Activated CD8-positive, alpha-beta T cell treated with anti-CD3 and anti-CD28 coated beads for 36 hours (primary cell): ENCODE results near the gene CORO2A. TPM values are rescaled to one million over a fixed set of nuclear protein-coding genes. Genes with fewer than 3 reads are reported as not detected.

ENCODE experiments used
- ATAC-seq: fragments of 200-7000 bp; cut with Tn5 transposase; one replicate; pipeline ENCODE4 v1.10.0; 2021; ENCODE audit warnings: mild to moderate bottlenecking, moderate library complexity
- CTCF ChIA-PET: fragments of 350-600 bp; sonication (Branson Sonifier 250); formaldehyde crosslinking; loops from one replicate; lab custom pipeline; 2021; ENCODE audit warnings: antibody characterized with exemption; lab: Charles Lee
- POLR2A ChIA-PET: fragments of 350-600 bp; sonication (Branson Sonifier 250); formaldehyde crosslinking; loops from one replicate; lab custom pipeline; 2021; ENCODE audit warnings: antibody characterized with exemption; lab: Charles Lee
- DNase-seq: peaks from one replicate; pipeline ENCODE4 v3.0.0-alpha.2; 2020
- H3K27ac Mint-ChIP-seq: one replicate; pipeline ENCODE4 v1.8.0; 2021; ENCODE audit warnings: mild to moderate bottlenecking, mixed read lengths
- H3K27me3 Mint-ChIP-seq: one replicate; pipeline ENCODE4 v1.8.0; 2021; ENCODE audit warnings: mixed read lengths
- H3K36me3 Mint-ChIP-seq: one replicate; pipeline ENCODE4 v1.8.0; 2021; ENCODE audit warnings: low read depth, mixed read lengths
- H3K4me1 Mint-ChIP-seq: one replicate; pipeline ENCODE4 v1.8.0; 2021; ENCODE audit warnings: low read depth, mixed read lengths
- H3K4me3 Mint-ChIP-seq: one replicate; pipeline ENCODE4 v1.8.0; 2021; ENCODE audit warnings: mild to moderate bottlenecking, moderate library complexity, mixed read lengths
- H3K9me3 Mint-ChIP-seq: one replicate; pipeline ENCODE4 v1.8.0; 2021; ENCODE audit warnings: mixed read lengths
- intact Hi-C: fragments of 100-400 bp; cut with micrococcal nuclease; formaldehyde crosslinking; loops from one replicate; pipeline ENCODE4 v1.10.0; 2022
- total RNA-seq, 2 experiments: library from RNA; stranded (reverse); gene quantifications; one replicate each; pipeline ENCODE4 v1.2.3, GENCODE V29; 2021
- TF ChIP-seq, protein P1 (sequence below): fragments of 200-600 bp; IDR thresholded peaks from one replicate; pipeline ENCODE4 v1.8.0; 2022; ENCODE audit warnings: antibody characterized with exemption, mild to moderate bottlenecking

Gene CORO2A
- total RNA-seq, 2 experiments from 2014 or later = 12.2 to 13.4 TPM

DNA sequence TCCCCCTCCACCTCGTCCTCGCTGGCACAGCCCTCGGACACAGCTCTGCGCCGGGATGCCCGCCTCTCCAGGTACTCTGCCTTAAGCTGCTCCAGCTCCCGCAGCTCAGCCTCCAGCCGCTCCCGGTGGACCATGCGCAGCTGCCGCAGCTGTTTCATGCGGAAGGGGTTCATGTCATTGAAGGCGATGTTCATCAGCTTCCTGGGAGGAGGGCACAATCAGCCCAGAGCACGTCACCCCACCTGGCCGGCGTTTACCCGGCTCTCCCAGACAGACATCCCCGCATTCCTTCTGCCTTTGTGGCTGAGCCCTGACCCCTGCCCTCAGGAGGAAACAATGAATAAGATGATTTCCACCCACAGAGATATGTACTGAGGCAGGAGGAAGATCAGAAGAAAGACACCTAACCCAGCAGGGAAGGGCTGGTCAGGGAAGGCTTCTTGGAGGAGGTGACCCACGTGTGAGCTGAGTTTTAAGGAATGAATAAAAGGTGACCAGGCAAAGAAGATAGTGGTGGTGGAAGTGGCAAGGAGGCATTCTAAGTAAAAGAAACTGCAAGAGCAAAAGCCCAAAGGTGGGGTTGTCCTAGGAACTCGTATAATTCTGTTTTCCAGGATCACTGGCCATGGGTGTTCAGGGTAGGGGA is 7.1 kb upstream of the CORO2A start:
- Mint-ChIP-seq H3K4me3 (no peak overlapping the region), H3K4me1 (peaks cover 3% of the 10 kb centered on the region), H3K9me3 (no peaks in the 10 kb centered on the region), H3K27me3 (no peaks in the 10 kb centered on the region), H3K36me3 (no peaks in the 10 kb centered on the region), H3K27ac (no peak overlapping the region)
- CTCF ChIA-PET = interaction anchor here (0.7 kb wide), 1 partner anchor 68 kb away, joined by 4 read pairs; no protein-coding TSS in a partner anchor
- POLR2A ChIA-PET = no interaction called here
- TF ChIP-seq, protein P1, sequence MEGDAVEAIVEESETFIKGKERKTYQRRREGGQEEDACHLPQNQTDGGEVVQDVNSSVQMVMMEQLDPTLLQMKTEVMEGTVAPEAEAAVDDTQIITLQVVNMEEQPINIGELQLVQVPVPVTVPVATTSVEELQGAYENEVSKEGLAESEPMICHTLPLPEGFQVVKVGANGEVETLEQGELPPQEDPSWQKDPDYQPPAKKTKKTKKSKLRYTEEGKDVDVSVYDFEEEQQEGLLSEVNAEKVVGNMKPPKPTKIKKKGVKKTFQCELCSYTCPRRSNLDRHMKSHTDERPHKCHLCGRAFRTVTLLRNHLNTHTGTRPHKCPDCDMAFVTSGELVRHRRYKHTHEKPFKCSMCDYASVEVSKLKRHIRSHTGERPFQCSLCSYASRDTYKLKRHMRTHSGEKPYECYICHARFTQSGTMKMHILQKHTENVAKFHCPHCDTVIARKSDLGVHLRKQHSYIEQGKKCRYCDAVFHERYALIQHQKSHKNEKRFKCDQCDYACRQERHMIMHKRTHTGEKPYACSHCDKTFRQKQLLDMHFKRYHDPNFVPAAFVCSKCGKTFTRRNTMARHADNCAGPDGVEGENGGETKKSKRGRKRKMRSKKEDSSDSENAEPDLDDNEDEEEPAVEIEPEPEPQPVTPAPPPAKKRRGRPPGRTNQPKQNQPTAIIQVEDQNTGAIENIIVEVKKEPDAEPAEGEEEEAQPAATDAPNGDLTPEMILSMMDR = no peak
- no peak for ATAC-seq
- DNase-seq = no peak
- intact Hi-C loops = loop anchor here (10.0 kb wide), 1 partner anchor 125 kb away; no protein-coding TSS in a partner anchor

DNA sequence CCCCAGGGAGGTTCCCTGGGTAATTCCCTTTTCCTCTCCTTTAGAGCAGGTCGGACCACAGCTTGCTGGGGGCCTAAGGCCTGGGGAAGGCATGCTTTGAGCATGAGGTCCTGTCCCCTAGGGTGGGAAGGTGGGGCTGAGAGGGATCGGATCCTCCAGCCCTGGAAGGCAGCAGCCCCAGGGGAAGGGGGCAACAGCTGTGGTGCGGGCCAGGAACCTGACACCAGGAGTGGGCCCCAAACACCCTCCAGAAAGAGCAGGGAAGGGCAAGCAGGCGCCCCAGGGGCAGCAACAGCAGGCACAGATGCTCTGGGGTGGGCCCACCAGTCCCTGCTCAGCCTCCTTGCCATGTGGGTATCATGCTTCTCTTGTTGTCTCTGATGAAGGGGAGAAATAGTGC is 3.2 kb upstream of the CORO2A start:
- H3K27me3 Mint-ChIP-seq = no peaks in the 10 kb centered on the region
- H3K9me3 Mint-ChIP-seq = no peaks in the 10 kb centered on the region
- ChIA-PET POLR2A (no interaction called here), CTCF (interaction anchor here (0.6 to 2.1 kb wide), 5 partner anchors 10 to 121 kb away, joined by 3 to 12 read pairs (median 3); partner anchors contain the start of gene TBC1D2)
- H3K27ac Mint-ChIP-seq = no peak overlapping the region
- ATAC-seq = no peak
- intact Hi-C loops = loop anchor here (10.0 kb wide), 1 partner anchor 121 kb away; no protein-coding TSS in a partner anchor
- no peak overlapping the region for H3K4me3 Mint-ChIP-seq
- no peak for DNase-seq
- H3K36me3 Mint-ChIP-seq = no peaks in the 10 kb centered on the region
- TF ChIP-seq, protein P1 = no peak
- peaks cover 8% of the 10 kb centered on the region for H3K4me1 Mint-ChIP-seq

DNA sequence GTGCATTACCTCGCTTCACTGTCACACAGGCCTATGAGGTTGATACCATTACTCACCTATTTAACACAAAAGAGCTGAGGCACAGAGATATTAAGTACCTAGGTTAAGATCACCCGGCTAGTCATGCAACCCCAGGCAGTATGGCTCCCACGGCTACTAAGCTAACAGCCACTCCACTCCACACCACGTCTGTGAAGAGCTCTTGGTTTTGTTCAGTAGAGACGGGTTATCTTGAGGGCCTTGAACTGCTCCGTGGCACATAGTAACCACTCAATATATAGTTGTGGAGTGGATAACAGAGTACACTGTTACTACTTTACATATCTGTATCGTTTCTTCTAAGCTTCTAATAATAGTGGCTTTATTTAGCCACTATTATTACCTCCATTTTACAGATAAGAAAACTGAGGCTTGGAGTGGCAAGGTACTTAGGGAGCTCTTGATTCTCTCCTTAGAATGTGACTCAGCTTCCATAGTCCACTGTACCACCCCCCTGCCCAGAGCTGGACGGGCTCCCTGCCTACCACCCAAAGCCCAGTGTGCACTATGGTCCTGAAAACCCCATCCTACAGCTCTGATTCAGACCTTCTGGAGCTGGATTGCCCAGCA is 1.0 kb upstream of the CORO2A start:
- Mint-ChIP-seq H3K27ac (peak overlapping the region; percentile 49), H3K36me3 (no peaks in the 10 kb centered on the region), H3K4me3 (peak overlapping the region; percentile 81), H3K9me3 (no peaks in the 10 kb centered on the region), H3K4me1 (peaks cover 25% of the 10 kb centered on the region), H3K27me3 (no peaks in the 10 kb centered on the region)
- ATAC-seq (no peak), DNase-seq (no peak)
- TF ChIP-seq, protein P1 = no peak
- intact Hi-C loops = loop anchor here (5.0 to 10.0 kb wide), 2 partner anchors 76 to 119 kb away; partner anchors contain the start of gene TRIM14
- ChIA-PET POLR2A (interaction anchor here (0.7 to 3.9 kb wide), 4 partner anchors 12 to 137 kb away, joined by 3 to 25 read pairs (median 3); partner anchors contain the start of genes NANS and TRIM14), CTCF (interaction anchor here (1.0 to 4.1 kb wide), 8 partner anchors 13 to 119 kb away, joined by 3 to 31 read pairs (median 7); partner anchors contain the start of gene TRIM14)

DNA sequence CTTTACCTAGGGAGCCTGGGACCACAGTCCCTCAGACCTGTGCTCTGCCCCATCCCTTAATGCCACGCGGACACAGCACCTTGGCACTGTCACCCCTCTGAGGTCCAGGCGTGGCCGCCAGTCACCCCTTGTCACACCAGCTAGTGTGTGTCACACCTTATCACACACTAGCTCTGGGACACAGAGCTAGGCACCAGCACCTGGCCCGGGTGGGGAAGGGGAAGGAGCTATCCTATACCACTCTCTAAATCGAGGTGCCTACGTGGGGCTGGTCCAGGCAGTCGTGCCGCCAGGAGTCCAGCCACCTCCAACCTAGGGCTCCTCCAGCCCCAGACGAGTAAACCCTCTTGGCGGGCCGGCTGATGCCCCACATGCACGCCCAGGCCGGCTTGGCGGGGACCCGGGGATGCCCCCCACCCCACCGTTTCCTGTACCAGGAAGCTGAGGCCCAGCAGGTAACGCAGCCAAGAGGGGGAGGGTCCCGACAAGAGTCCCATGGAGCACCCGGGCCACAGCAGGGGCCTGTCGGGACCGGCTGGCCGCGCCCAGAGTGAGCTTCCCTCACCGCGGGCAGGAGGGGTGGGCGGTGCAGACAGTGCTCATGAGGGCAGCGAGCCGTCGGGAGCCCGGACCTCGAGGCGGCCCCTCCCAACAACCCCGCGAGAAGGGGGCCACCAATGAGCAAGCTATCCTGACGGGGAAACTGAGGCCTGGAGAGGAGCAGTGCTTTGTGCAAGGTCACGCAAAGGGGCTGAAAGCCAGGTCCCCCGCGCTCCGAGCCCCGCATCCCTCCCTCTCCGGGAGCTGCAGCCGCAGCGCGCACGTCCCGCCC is 550 bp downstream of the CORO2A start:
- DNase-seq = peak; percentile 64
- peak overlapping the region; percentile 75 for H3K4me3 Mint-ChIP-seq
- ChIA-PET CTCF (interaction anchor here (1.2 to 4.1 kb wide), 8 partner anchors 10 to 118 kb away, joined by 4 to 31 read pairs (median 8); partner anchors contain the start of genes TBC1D2 and TRIM14), POLR2A (interaction anchor here (0.8 to 3.9 kb wide), 8 partner anchors 14 to 556 kb away, joined by 3 to 25 read pairs (median 4); partner anchors contain the start of genes TBC1D2 and TRIM14)
- peak; percentile 21 for ATAC-seq
- TF ChIP-seq, protein P1 = no peak
- intact Hi-C loops = loop anchor here (5.0 to 10.0 kb wide), 2 partner anchors 75 to 117 kb away; partner anchors contain the start of gene TRIM14
- H3K4me1 Mint-ChIP-seq = peaks cover 35% of the 10 kb centered on the region
- H3K9me3 Mint-ChIP-seq = no peaks in the 10 kb centered on the region
- peak overlapping the region; percentile 42 for H3K27ac Mint-ChIP-seq
- H3K36me3 Mint-ChIP-seq = no peaks in the 10 kb centered on the region
- H3K27me3 Mint-ChIP-seq = no peaks in the 10 kb centered on the region
